GM12878 (cell line): ENCODE measurements around the gene LMTK2. TPM values are rescaled to one million over a fixed set of nuclear protein-coding genes. Genes with fewer than 3 reads are reported as not detected.

Source experiments
- ATAC-seq: fragments of 200-7000 bp; cut with Tn5 transposase; 3 replicates; pipeline ENCODE4 v1.9.1; 2020; ENCODE audit warnings: mild to moderate bottlenecking, moderate library complexity
- BruUV-seq: library from RNA; stranded (reverse); fragments of 400-500 nt; replicated peaks from 2 replicates; lab custom pipeline; 2021; lab: Mats Ljungman, UMichigan
- CTCF ChIA-PET: fragments of 300-600 bp; sonication (Branson Sonifier 250); formaldehyde crosslinking; extraction: SDS; loops from one replicate; lab custom pipeline; 2021; ENCODE audit warnings: inconsistent platforms; lab: Yijun Ruan, JAX
- POLR2A ChIA-PET: fragments of 350-600 bp; formaldehyde crosslinking; extraction: SDS; loops from one replicate; lab custom pipeline; 2021; ENCODE audit warnings: inconsistent platforms; lab: Charles Lee
- RAD21 ChIA-PET: fragments of 300-600 bp; sonication (Branson Sonifier 250); formaldehyde crosslinking; loops from one replicate; lab custom pipeline; 2023; ENCODE audit warnings: antibody characterized with exemption; ENCODE audit not compliant: unreplicated experiment; lab: Charles Lee
- SMC1A ChIA-PET: fragments of 300-600 bp; sonication (Branson Sonifier 250); formaldehyde crosslinking; loops from one replicate; lab custom pipeline; 2023; ENCODE audit not compliant: unreplicated experiment, uncharacterized antibody; lab: Charles Lee
- DNase-seq: peaks from one replicate; pipeline ENCODE4 v3.0.0-alpha.2; 2011; ENCODE audit warnings: low read depth, low spot score
- FAIRE-seq: peaks from 3 replicates; lab custom pipeline; 2011; peaks lifted over from hg19 to GRCh38; lab: Jason Lieb, UNC
- H2AFZ ChIP-seq: 2 replicates; pipeline ENCODE4 v1.6.0; 2011; ENCODE audit warnings: low read depth, low read length, control low read depth; ENCODE audit not compliant: control insufficient read depth
- H3K27ac ChIP-seq: 2 replicates; pipeline ENCODE4 v1.5.1; 2011; ENCODE audit warnings: control low read depth; ENCODE audit not compliant: control insufficient read depth, insufficient read depth
- H3K27me3 ChIP-seq, 2 experiments: replicated peaks in 1 of 2; 2 replicates each; pipeline versions ENCODE4 v1.6.0 to v1.6.1; 2011; ENCODE audit warnings: low read length in 1 of 2; ENCODE audit not compliant: control insufficient read depth in 2 of 2, insufficient read depth in 2 of 2
- H3K36me3 ChIP-seq, 2 experiments: 2 replicates each; pipeline ENCODE4 v1.5.1; 2011; ENCODE audit warnings: low read length in 1 of 2; ENCODE audit not compliant: control insufficient read depth in 2 of 2, insufficient read depth in 2 of 2
- H3K4me1 ChIP-seq: 2 replicates; pipeline ENCODE4 v1.6.1; 2011; ENCODE audit warnings: mild to moderate bottlenecking, low read length, moderate library complexity, mixed read lengths; ENCODE audit not compliant: control insufficient read depth, insufficient read depth
- H3K4me2 ChIP-seq: 2 replicates; pipeline ENCODE4 v1.6.0; 2011; ENCODE audit warnings: control low read depth; ENCODE audit not compliant: control insufficient read depth, insufficient read depth
- H3K4me3 ChIP-seq: fragments of 200-600 bp; sonication (generic); 2 replicates; pipeline ENCODE4 v1.5.1; 2016
- H3K79me2 ChIP-seq: 2 replicates; pipeline ENCODE4 v1.6.0; 2011; ENCODE audit warnings: low read length; ENCODE audit not compliant: control insufficient read depth, insufficient read depth
- H3K9ac ChIP-seq: 2 replicates; pipeline ENCODE4 v1.8.0; 2011; ENCODE audit warnings: low read length, control low read depth, mixed read lengths; ENCODE audit not compliant: control insufficient read depth, insufficient read depth
- H3K9me3 ChIP-seq: replicated peaks from 3 replicates; pipeline ENCODE4 v1.5.1; 2011; ENCODE audit warnings: mild to moderate bottlenecking, low read length; ENCODE audit not compliant: control insufficient read depth, insufficient read depth
- H4K20me1 ChIP-seq: 2 replicates; pipeline ENCODE4 v1.6.0; 2011; ENCODE audit not compliant: control insufficient read depth, insufficient read depth
- CBX3 ChIP-seq: fragments of 200-600 bp; sonication (generic); IDR thresholded peaks from 2 replicates; pipeline ENCODE4 v1.6.1; 2016; ENCODE audit warnings: low read depth, borderline replicate concordance
- CTCF ChIP-seq, 3 experiments: IDR thresholded peaks in 2 of 3; conservative IDR thresholded peaks in 1 of 3; 2 replicates each; pipeline ENCODE4 v1.5.1; 2011; ENCODE audit warnings: low read depth in 3 of 3, low read length in 3 of 3, mild to moderate bottlenecking in 3 of 3, control low read depth in 2 of 3, moderate library complexity in 2 of 3, inconsistent platforms in 1 of 3, mixed read lengths in 1 of 3; ENCODE audit not compliant: control insufficient read depth in 2 of 3, insufficient read depth in 1 of 3; ENCODE audit errors: extremely low read depth in 1 of 3
- CUX1 ChIP-seq: IDR thresholded peaks from 2 replicates; pipeline ENCODE4 v1.6.1; 2012; ENCODE audit warnings: improper control_type of control experiment, low read depth, low read length; ENCODE audit not compliant: insufficient replicate concordance
- WGBS: methylation state at CpG from one replicate; pipeline ENCODE4 v1.1.6; 2016; ENCODE audit warnings: low lambda C conversion rate; ENCODE audit not compliant: insufficient replicate concordance, insufficient coverage; ENCODE audit errors: missing lambda C conversion rate; 5-methylcytosine and 5-hydroxymethylcytosine counted together
- in situ Hi-C: fragments of 300-500 bp; cut with MboI; formaldehyde crosslinking; loops from 9 replicates; pipeline ENCODE4 v1.14.3; 2018; ENCODE audit warnings: mixed read lengths
- intact Hi-C: fragments of 100-400 bp; cut with micrococcal nuclease; formaldehyde crosslinking; loops from one replicate; pipeline ENCODE4 v1.14.2; 2022; ENCODE audit not compliant: unreplicated experiment
- polyA plus RNA-seq, 11 experiments: library from polyadenylated mRNA; depleted of rRNA in 4 of 11; unstranded in 6 of 11; stranded (reverse) in 5 of 11; fragments of >200 nt; fragmentation: Nextera tagmentation in 4 of 11; fragmentation: Illumina TruSeq in 1 of 11; extraction: Ambion mirVana in 4 of 11; extraction: Trizol in 1 of 11; gene quantifications; 1 replicate in 1 of 11; 2 replicates in 10 of 11; pipeline versions ENCODE4 v1.2.1 to v1.2.3, GENCODE V29; 2011 to 2016; ENCODE audit warnings: inconsistent platforms in 2 of 11, missing spikeins in 2 of 11, low read depth in 1 of 11
- total RNA-seq, 4 experiments: library from RNA; depleted of rRNA in 3 of 4; stranded (reverse); fragments of >200 nt in 3 of 4; fragmentation: Illumina TruSeq in 1 of 4; extraction: Trizol in 1 of 4; gene quantifications; 2 replicates each; pipeline versions ENCODE4 v1.2.1 to v1.2.3, GENCODE V29; 2013 to 2021

The LMTK2 gene
- total and polyA plus RNA-seq, 10 of the 15 experiments (the other 5 are each of a cell fraction or from before 2014, with no cell fraction given), result 0.68 to 8.7 (median 4.6) TPM

GRCh38 chr7:98073047-98073446 lies 33.6 kb upstream of the LMTK2 start:
- H3K27me3 ChIP-seq, result no peaks in the 10 kb centered on the region
- no peaks in the 10 kb centered on the region for H3K79me2 ChIP-seq
- ATAC-seq (no peak), DNase-seq (no peak), FAIRE-seq (no peak)
- ChIA-PET CTCF (interaction anchor here (2.0 kb wide), 1 partner anchor 95 kb away, joined by 5 read pairs; no protein-coding TSS in a partner anchor), RAD21 (no interaction called here), POLR2A (no interaction called here), SMC1A (no interaction called here)
- intact Hi-C loops (no loop called here), in situ Hi-C loops (no loop called here)
- TF ChIP-seq CUX1 (no peak), CBX3 (no peak), CTCF (IDR thresholded peaks at IDR 0.05 in 2 of 3, conservative IDR thresholded peaks at IDR 0.05 in 1 of 3; ENCODE audit: control insufficient read depth in 2 of 3, extremely low read depth in 1 of 3, insufficient read depth in 1 of 3, low read depth in 3 of 3, low read length in 3 of 3) (no peak)
- H3K27ac ChIP-seq, result no peak overlapping the region
- H3K36me3 ChIP-seq, result no peaks in the 10 kb centered on the region
- H3K4me1 ChIP-seq, result no peaks in the 10 kb centered on the region
- no peak overlapping the region for H3K9ac ChIP-seq
- no TSS peak for BruUV-seq
- H2AFZ ChIP-seq, result no peak overlapping the region
- no peak overlapping the region for H3K4me2 ChIP-seq
- H3K9me3 ChIP-seq, result no peaks in the 10 kb centered on the region
- WGBS, result 77% methylated on average over 14 of the region's 14 CpGs
- no peak overlapping the region for H3K4me3 ChIP-seq
- H4K20me1 ChIP-seq, result no peaks in the 10 kb centered on the region
